HG03520 (cell line): ENCODE measurements around the gene ZNF311.
A peak's percentile ranks its signal among the peaks of the same experiment; 100 is the strongest.
"Not testable (repeated sequence)": the region's sequence is repeated elsewhere in the genome, so short reads cannot be mapped to it uniquely, and the experiment has no call there.

Experiments
- ATAC-seq: cut with Tn5 transposase; IDR thresholded peaks from one replicate; pipeline ENCODE4 v1.9.1; 2021; ENCODE audit warnings: mild to moderate bottlenecking, moderate library complexity; ENCODE audit not compliant: unreplicated experiment

The ZNF311 gene

GRCh38 chr6:28956331-28956730, 48.8 kb downstream of the ZNF311 start:
- ATAC-seq: no peak

GRCh38 chr6:28953585-28954258, 51.4 kb downstream of the ZNF311 start:
- no peak for ATAC-seq

- peak; percentile 56 for ATAC-seq
These were observed 52.0 kb downstream of the ZNF311 start for GRCh38 chr6:28953039-28953584.

GRCh38 chr6:28949656-28950195, 55.4 kb downstream of the ZNF311 start:
- ATAC-seq: not testable (repeated sequence)

GRCh38 chr6:28948782-28949486, 56.2 kb downstream of the ZNF311 start:
- ATAC-seq: no peak

GRCh38 chr6:28947831-28948270, 57.3 kb downstream of the ZNF311 start:
- no peak for ATAC-seq

- ATAC-seq: no peak
These were observed 57.9 kb downstream of the ZNF311 start for GRCh38 chr6:28947067-28947765.

GRCh38 chr6:28945349-28945748, 59.8 kb downstream of the ZNF311 start:
- no peak for ATAC-seq
